Smooth muscle cell (in vitro differentiated cells): Measurements from ENCODE around the gene SCYGR8. TPM values are rescaled to one million over a fixed set of nuclear protein-coding genes. Genes with fewer than 3 reads are reported as not detected.

Source experiments
- DNase-seq: peaks from one replicate; lab custom pipeline; 2025; ENCODE audit not compliant: unreplicated experiment; lab: John Stamatoyannopoulos, UW
- H2AFZ ChIP-seq: fragments of 200-600 bp; sonication (generic); 2 replicates; pipeline ENCODE4 v1.6.0; 2016; ENCODE audit warnings: antibody characterized with exemption, low read depth, mild to moderate bottlenecking
- H3F3A ChIP-seq: fragments of 200-600 bp; sonication (generic); 2 replicates; pipeline ENCODE4 v1.6.0; 2017; ENCODE audit warnings: antibody characterized with exemption, low read depth
- H3K27ac ChIP-seq: fragments of 200-600 bp; sonication (generic); 2 replicates; pipeline ENCODE4 v1.5.1; 2016; ENCODE audit warnings: low read depth, mild to moderate bottlenecking
- H3K27me3 ChIP-seq: fragments of 200-600 bp; sonication (generic); 2 replicates; pipeline ENCODE4 v1.6.1; 2016; ENCODE audit warnings: low read depth, mild to moderate bottlenecking
- H3K36me3 ChIP-seq: fragments of 200-600 bp; sonication (generic); 2 replicates; pipeline ENCODE4 v1.5.1; 2016; ENCODE audit warnings: low read depth
- H3K4me1 ChIP-seq: fragments of 200-600 bp; sonication (generic); 2 replicates; pipeline ENCODE4 v1.5.1; 2016; ENCODE audit warnings: low read depth
- H3K4me2 ChIP-seq: fragments of 200-600 bp; sonication (generic); 2 replicates; pipeline ENCODE4 v1.6.0; 2016; ENCODE audit warnings: mild to moderate bottlenecking
- H3K4me3 ChIP-seq: fragments of 200-600 bp; sonication (generic); 2 replicates; pipeline ENCODE4 v1.5.1; 2016; ENCODE audit warnings: mild to moderate bottlenecking
- H3K79me2 ChIP-seq: fragments of 200-600 bp; sonication (generic); 2 replicates; pipeline ENCODE4 v1.6.0; 2016; ENCODE audit warnings: low read depth, mild to moderate bottlenecking
- H3K9ac ChIP-seq: fragments of 200-600 bp; sonication (generic); 2 replicates; pipeline ENCODE4 v1.6.0; 2016; ENCODE audit warnings: low read depth
- H3K9me3 ChIP-seq: fragments of 200-600 bp; sonication (generic); replicated peaks from 2 replicates; pipeline ENCODE4 v1.5.1; 2016; ENCODE audit warnings: low read depth
- H4K20me1 ChIP-seq: fragments of 200-600 bp; sonication (generic); 2 replicates; pipeline ENCODE4 v1.6.0; 2016; ENCODE audit warnings: low read depth
- WGBS: methylation state at CpG from one replicate; pipeline ENCODE4 v1.1.7; 2016; ENCODE audit warnings: low lambda C conversion rate; 5-methylcytosine and 5-hydroxymethylcytosine counted together
- polyA plus RNA-seq: library from polyadenylated mRNA; unstranded; fragments of >200 nt; fragmentation: Nextera tagmentation; extraction: Ambion mirVana; gene quantifications from 2 replicates; pipeline ENCODE4 v1.2.1, GENCODE V29; 2016
- total RNA-seq: library from RNA; depleted of rRNA; stranded (reverse); fragments of >200 nt; gene quantifications from 2 replicates; pipeline ENCODE4 v1.2.3, GENCODE V29; 2014
- TF ChIP-seq, protein P1 (sequence below): fragments of 200-600 bp; sonication (generic); IDR thresholded peaks from 2 replicates; pipeline ENCODE4 v1.5.1; 2017; ENCODE audit warnings: borderline replicate concordance, mild to moderate bottlenecking, antibody characterized with exemption; ENCODE audit not compliant: insufficient read depth, poor library complexity, severe bottlenecking

The SCYGR8 gene
- total and polyA plus RNA-seq, 2 experiments from 2014 or later = not detected

DNA sequence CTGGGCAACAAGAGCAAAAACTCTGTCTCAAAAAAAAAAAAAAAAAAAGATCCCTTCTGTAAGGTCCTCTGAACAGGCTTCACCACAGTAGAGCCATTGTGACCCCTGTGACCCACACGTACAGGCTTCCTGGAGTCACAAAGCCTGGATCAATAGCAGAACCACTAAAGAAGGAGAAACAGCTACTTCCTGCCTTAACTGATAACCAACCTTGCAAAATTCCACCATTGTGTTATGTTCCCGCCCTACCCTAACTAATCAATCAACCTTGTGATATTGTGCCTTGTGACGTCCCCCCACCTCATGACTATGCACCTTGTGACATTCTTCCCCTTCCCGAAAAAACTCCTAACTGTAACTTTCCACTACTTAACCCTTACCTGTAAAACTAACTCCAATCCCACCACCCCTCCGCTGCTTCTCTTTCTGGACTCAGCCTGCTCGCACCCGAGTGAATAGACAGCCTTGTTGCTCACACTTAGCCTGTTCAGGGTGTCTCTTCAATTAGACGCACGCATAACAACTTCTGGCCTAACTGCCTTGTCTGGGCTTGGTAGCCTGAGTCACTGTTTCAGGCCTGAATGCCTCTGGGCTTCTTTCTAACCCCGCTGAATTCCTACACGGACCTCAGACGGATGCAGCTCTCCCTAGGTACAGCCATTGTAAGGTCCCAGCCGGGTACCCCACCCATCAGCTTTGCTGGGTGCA, 13.9 kb downstream of the SCYGR8 start:
- no peak for DNase-seq
- Histone ChIP-seq H3K4me1 (no peaks in the 10 kb centered on the region), H3K4me2 (no peak overlapping the region), H3K27me3 (no peaks in the 10 kb centered on the region), H3F3A (peaks cover 4% of the 10 kb centered on the region), H3K36me3 (no peaks in the 10 kb centered on the region), H3K9me3 (no peaks in the 10 kb centered on the region), H3K27ac (no peak overlapping the region), H3K9ac (no peak overlapping the region), H3K4me3 (no peak overlapping the region), H2AFZ (peak overlapping the region; percentile 66), H3K79me2 (no peaks in the 10 kb centered on the region), H4K20me1 (no peaks in the 10 kb centered on the region)
- 36% methylated on average over 13 of the region's 13 CpGs for WGBS
- TF ChIP-seq, protein P1, sequence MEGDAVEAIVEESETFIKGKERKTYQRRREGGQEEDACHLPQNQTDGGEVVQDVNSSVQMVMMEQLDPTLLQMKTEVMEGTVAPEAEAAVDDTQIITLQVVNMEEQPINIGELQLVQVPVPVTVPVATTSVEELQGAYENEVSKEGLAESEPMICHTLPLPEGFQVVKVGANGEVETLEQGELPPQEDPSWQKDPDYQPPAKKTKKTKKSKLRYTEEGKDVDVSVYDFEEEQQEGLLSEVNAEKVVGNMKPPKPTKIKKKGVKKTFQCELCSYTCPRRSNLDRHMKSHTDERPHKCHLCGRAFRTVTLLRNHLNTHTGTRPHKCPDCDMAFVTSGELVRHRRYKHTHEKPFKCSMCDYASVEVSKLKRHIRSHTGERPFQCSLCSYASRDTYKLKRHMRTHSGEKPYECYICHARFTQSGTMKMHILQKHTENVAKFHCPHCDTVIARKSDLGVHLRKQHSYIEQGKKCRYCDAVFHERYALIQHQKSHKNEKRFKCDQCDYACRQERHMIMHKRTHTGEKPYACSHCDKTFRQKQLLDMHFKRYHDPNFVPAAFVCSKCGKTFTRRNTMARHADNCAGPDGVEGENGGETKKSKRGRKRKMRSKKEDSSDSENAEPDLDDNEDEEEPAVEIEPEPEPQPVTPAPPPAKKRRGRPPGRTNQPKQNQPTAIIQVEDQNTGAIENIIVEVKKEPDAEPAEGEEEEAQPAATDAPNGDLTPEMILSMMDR = no peak

DNA sequence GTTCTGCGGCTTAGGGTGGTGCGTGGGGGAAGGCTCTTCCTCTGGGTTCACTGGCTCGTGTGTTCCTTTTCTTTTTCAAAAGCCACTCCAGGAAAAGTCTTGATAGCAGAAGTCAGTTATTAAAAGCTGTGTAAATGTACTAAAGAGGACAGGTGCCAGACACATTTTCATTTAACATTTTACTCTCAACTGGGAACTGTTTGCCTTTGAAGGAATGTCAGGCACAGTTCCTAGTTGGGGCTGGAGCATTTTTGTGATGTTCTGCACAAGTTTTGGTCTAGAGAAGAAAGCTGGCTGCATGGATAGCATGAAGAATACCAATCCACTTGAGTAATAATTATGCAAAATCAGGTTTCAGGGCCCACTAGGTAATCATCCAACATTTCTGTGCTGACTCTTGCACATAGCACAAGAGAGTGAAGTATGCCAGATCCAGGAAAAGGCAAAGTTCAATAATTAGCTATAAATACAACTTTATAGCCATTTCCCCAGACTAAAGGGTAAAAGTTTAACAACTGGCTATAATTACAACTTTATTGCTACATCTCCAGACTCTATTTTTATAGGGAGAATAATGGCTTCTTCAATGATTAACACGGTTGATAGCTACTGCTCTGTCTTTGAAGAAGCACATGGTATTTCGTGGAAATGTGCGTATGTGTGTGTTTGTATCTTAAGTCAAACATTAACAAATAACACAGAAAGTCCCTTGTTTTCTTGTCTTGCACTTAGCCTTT, 16.2 kb downstream of the SCYGR8 start:
- H2AFZ ChIP-seq = peak overlapping the region; percentile 1
- peaks cover 4% of the 10 kb centered on the region for H3F3A ChIP-seq
- no peak overlapping the region for H3K4me3 ChIP-seq
- no peaks in the 10 kb centered on the region for H3K36me3 ChIP-seq
- H3K27ac ChIP-seq = no peak overlapping the region
- TF ChIP-seq, protein P1 = no peak
- WGBS = 57% methylated on average over 6 of the region's 6 CpGs
- no peaks in the 10 kb centered on the region for H3K79me2 ChIP-seq
- no peaks in the 10 kb centered on the region for H3K9me3 ChIP-seq
- H4K20me1 ChIP-seq = no peaks in the 10 kb centered on the region
- no peak overlapping the region for H3K9ac ChIP-seq
- H3K27me3 ChIP-seq = no peaks in the 10 kb centered on the region
- DNase-seq = no peak
- H3K4me2 ChIP-seq = no peak overlapping the region
- H3K4me1 ChIP-seq = no peaks in the 10 kb centered on the region

DNA sequence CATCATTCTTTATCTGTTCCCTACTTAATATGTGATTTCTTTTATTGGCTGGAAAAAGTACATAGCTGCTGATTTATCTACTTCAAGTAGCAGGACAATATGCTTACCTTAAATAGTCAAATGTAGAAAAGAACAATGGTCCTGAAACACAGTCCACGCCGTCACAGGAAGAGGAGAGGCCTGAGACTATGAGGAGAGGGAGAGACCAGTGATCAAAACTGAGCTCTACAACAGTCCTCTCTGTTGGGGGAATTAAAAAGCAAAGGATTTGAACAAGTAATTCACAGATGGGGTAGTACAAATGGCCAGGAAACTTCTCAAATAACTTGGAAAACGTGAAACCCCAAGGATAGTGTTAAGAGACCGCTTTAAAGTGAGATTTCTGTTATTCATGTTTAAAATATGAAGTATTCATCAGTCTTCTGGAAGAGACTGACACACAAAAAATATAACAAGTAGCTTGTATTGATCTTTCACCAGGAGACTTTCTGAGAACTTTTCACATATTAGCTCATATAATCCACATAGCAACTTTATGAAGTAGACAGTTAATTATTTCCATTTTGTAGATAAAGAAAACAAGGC, 20.2 kb downstream of the SCYGR8 start:
- Histone ChIP-seq H3K4me3 (no peak overlapping the region), H3K79me2 (no peaks in the 10 kb centered on the region), H4K20me1 (no peaks in the 10 kb centered on the region), H3K9me3 (no peaks in the 10 kb centered on the region), H3K27me3 (no peaks in the 10 kb centered on the region), H3K36me3 (no peaks in the 10 kb centered on the region), H3F3A (peaks cover 4% of the 10 kb centered on the region), H2AFZ (peak overlapping the region; percentile 96), H3K4me2 (peak overlapping the region; percentile 37), H3K27ac (peak overlapping the region; percentile 56), H3K4me1 (no peaks in the 10 kb centered on the region), H3K9ac (no peak overlapping the region)
- no peak for DNase-seq
- WGBS = 44% methylated on average over 4 of the region's 4 CpGs
- TF ChIP-seq, protein P1 = no peak
